Fibroblast of the aortic adventitia (primary cell): ENCODE results near the gene TAF1C. TPM values are rescaled to one million over a fixed set of nuclear protein-coding genes. Genes with fewer than 3 reads are reported as not detected.

ENCODE experiments used
- DNase-seq: peaks from one replicate; pipeline ENCODE4 v3.0.0-alpha.2; 2010; ENCODE audit warnings: low read depth
- H3K4me3 ChIP-seq: 2 replicates; pipeline ENCODE4 v1.5.1; 2011; ENCODE audit warnings: low read depth, mild to moderate bottlenecking, control low read depth, low read length, moderate library complexity
- CTCF ChIP-seq: IDR thresholded peaks from 2 replicates; pipeline ENCODE4 v1.5.1; 2011; ENCODE audit warnings: mild to moderate bottlenecking, low read length, control low read depth, inconsistent platforms; ENCODE audit not compliant: insufficient read depth
- total RNA-seq: library from RNA; depleted of rRNA; stranded (reverse); fragments of >200 nt; gene quantifications from 2 replicates; pipeline ENCODE4 v1.2.3, GENCODE V29; 2012; ENCODE audit warnings: low replicate concordance

Gene TAF1C
- total RNA-seq, 1 donor = 19.4 TPM

GRCh38 chr16:84159800-84160199 lies 27.1 kb downstream of the TAF1C start:
- no peak for DNase-seq
- no peak for TF ChIP-seq CTCF
- H3K4me3 ChIP-seq = no peak overlapping the region

GRCh38 chr16:84159007-84159406 lies 27.9 kb downstream of the TAF1C start:
- no peak overlapping the region for H3K4me3 ChIP-seq
- TF ChIP-seq CTCF = no peak
- no peak for DNase-seq

GRCh38 chr16:84156342-84156784 lies 30.5 kb downstream of the TAF1C start:
- H3K4me3 ChIP-seq = no peak overlapping the region
- peak; percentile 23 for TF ChIP-seq CTCF
- no peak for DNase-seq

- DNase-seq = no peak
- TF ChIP-seq CTCF = no peak
- H3K4me3 ChIP-seq = no peak overlapping the region
Measured at GRCh38 chr16:84155771-84156170, 31.1 kb downstream of the TAF1C start.

- DNase-seq = no peak
- TF ChIP-seq CTCF = no peak
- no peak overlapping the region for H3K4me3 ChIP-seq
Measured at GRCh38 chr16:84155226-84155625, 31.6 kb downstream of the TAF1C start.

- no peak for TF ChIP-seq CTCF
- H3K4me3 ChIP-seq = no peak overlapping the region
- no peak for DNase-seq
Measured at GRCh38 chr16:84153660-84154214, 33.1 kb downstream of the TAF1C start.

- H3K4me3 ChIP-seq = no peak overlapping the region
- no peak for DNase-seq
- no peak for TF ChIP-seq CTCF
Measured at GRCh38 chr16:84150926-84151325, 35.9 kb downstream of the TAF1C start.
